Measurements from ENCODE around the gene UBE2F. TPM values are rescaled to one million over a fixed set of nuclear protein-coding genes. Genes with fewer than 3 reads are reported as not detected.

The UBE2F gene
- total and polyA plus RNA-seq, 2 of the 4 experiments (the other 2 are of a cell fraction) = 44.6 to 59.8 TPM

GRCh38 chr2:237997521-237997920 is 30.7 kb downstream of the UBE2F start:
- H3K4me1 ChIP-seq (ENCODE audit: control insufficient read depth, insufficient read depth, low read length) = peaks cover 3% of the 10 kb centered on the region; the same call in 1 of the 2 replicates
- H4K8ac ChIP-seq (ENCODE audit: low read depth in 2 of 2, low read length in 2 of 2) = no peak overlapping the region; a peak in 1 of 4 replicates
- no peak overlapping the region for H3K14ac ChIP-seq (replicated peaks; ENCODE audit: low read depth, low read length)
- peaks cover 6 to 23% of the 10 kb centered on the region in 2 experiments for H3K79me1 ChIP-seq (ENCODE audit: low read depth in 1 of 2, low read length in 2 of 2)
- no peak overlapping the region for H3K4me3 ChIP-seq (ENCODE audit: insufficient read depth, low read depth, low read length)
- H4K91ac ChIP-seq (ENCODE audit: insufficient read depth, low read depth, low read length) = no peak overlapping the region
- H3K27ac ChIP-seq (ENCODE audit: insufficient read depth, low read length) = no peak overlapping the region
- no peak overlapping the region for H2AK5ac ChIP-seq (ENCODE audit: low read depth, low read length)
- H2AK9ac ChIP-seq (replicated peaks; ENCODE audit: low read depth, low read length, poor library complexity) = no peak overlapping the region
- ATAC-seq (ENCODE audit: low read depth) (no peak), DNase-seq (no peak)
- intact Hi-C loops (cut with micrococcal nuclease) = loop anchor here (5.0 to 10.0 kb wide), 2 partner anchors 65 to 177 kb away; no protein-coding TSS in a partner anchor
- no TSS peak for BruUV-seq (replicated peaks)
- no peak overlapping the region for H3K4me2 ChIP-seq (ENCODE audit: low read depth, low read length)
- H2BK20ac ChIP-seq (ENCODE audit: low read depth, low read length) = no peak overlapping the region
- no peak overlapping the region for H3K4ac ChIP-seq (ENCODE audit: low read depth, low read length)
- no peak overlapping the region for H2BK120ac ChIP-seq (ENCODE audit: low read depth, low read length)
- H3K56ac ChIP-seq (ENCODE audit: extremely low read depth, insufficient read depth, low read length) = no peak overlapping the region
- H4K20me1 ChIP-seq (ENCODE audit: insufficient read depth, low read length) = peaks cover 16% of the 10 kb centered on the region
- no peak overlapping the region for H4K5ac ChIP-seq (ENCODE audit: low read depth, low read length)
- H3K18ac ChIP-seq (ENCODE audit: low read depth, low read length) = no peak overlapping the region
- H2BK5ac ChIP-seq (ENCODE audit: low read depth, low read length, poor library complexity, severe bottlenecking) = no peak overlapping the region
- no peak overlapping the region for H2AFZ ChIP-seq (replicated peaks; ENCODE audit: low read length, poor library complexity)
- H3K9me3 ChIP-seq (ENCODE audit: control insufficient read depth, insufficient read depth, low read length) = no peaks in the 10 kb centered on the region; the same call in 1 of the 2 replicates
- ChIA-PET CTCF (no interaction called here), POLR2A (ENCODE audit: unreplicated experiment) (no interaction called here)
- peaks cover 2% of the 10 kb centered on the region; the same call in 1 of the 2 replicates for H3K36me3 ChIP-seq (ENCODE audit: control insufficient read depth, insufficient read depth, low read length)
- dilution Hi-C loops (cut with HindIII; ENCODE audit: low sequenced_read_pairs, unreplicated experiment) = no loop called here
- H3K9me1 ChIP-seq (ENCODE audit: insufficient read depth, low read length) = peaks cover 8% of the 10 kb centered on the region
- H3K9ac ChIP-seq (ENCODE audit: low read depth, low read length) = no peak overlapping the region
- 58% methylated on average over 3 of the region's 4 CpGs; no CpG with 5 or more reads in 1 of the 2 experiments for WGBS, 2 experiments (ENCODE audit: extremely low coverage in 2 of 2, insufficient read length in 1 of 2)
- H2BK15ac ChIP-seq (ENCODE audit: low read depth, low read length) = no peak overlapping the region
- no peak overlapping the region for H3K23ac ChIP-seq (ENCODE audit: low read depth, low read length)
- TF ChIP-seq SMC3 (IDR thresholded peaks at IDR 0.05; ENCODE audit: low read depth, low read length) (no peak), USF2 (IDR thresholded peaks at IDR 0.05; ENCODE audit: low read depth, low read length) (no peak), CTCF (conservative IDR thresholded peaks at IDR 0.05; ENCODE audit: low read depth, low read length) (no peak), CHD1 (IDR thresholded peaks at IDR 0.05; ENCODE audit: low read depth, low read length) (no peak), CEBPB (IDR thresholded peaks at IDR 0.05; ENCODE audit: low read depth, low read length) (no peak), MAFK (IDR thresholded peaks at IDR 0.05; ENCODE audit: low read depth, low read length) (no peak)
- H3K27me3 ChIP-seq (ENCODE audit: control insufficient read depth, insufficient read depth, low read length) = no peaks in the 10 kb centered on the region
- in situ Hi-C loops (cut with MboI; ENCODE audit: low sequenced_read_pairs) = no loop called here
